ENCODE results near the gene ATP8B1.

Gene ATP8B1

DNA sequence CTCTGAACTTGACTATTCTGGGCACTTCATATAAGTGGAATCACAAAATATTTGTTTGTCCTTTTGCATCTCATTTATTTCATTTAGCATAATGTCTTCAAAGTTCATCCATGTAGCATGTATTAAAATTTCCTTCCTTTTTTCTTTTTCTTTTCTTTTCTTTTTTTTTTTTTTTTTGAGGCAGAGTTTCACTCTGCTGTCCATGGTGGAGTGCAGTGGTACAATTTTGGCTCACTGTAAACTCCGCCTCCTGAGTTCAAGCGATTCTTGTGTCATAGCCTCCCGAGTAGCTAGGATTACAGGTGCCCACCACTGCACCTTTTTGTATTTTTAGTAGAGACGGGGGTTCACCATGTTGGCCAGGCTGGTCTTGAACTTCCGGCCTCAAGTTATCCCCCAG lies 11.9 kb downstream of the ATP8B1 start:
- Histone ChIP-seq H3K9ac (ENCODE audit: low read depth, low read length) (no peak overlapping the region), H2AFZ (ENCODE audit: low read depth, low read length) (no peak overlapping the region), H3K4me1 (ENCODE audit: insufficient read depth, low read length) (no peaks in the 10 kb centered on the region; the same call in 1 of the 2 replicates), H4K20me1 (ENCODE audit: insufficient read depth, low read length) (no peaks in the 10 kb centered on the region), H3K9me3 (ENCODE audit: insufficient read depth, low read length, severe bottlenecking) (no peaks in the 10 kb centered on the region), H3K36me3 (ENCODE audit: insufficient read depth, low read length) (no peaks in the 10 kb centered on the region), H3K4me3 (ENCODE audit: low read depth in 1 of 2, low read length in 2 of 2) (no peak overlapping the region), H3K4me2 (ENCODE audit: insufficient read depth, low read length) (no peak overlapping the region), H3K27me3 (ENCODE audit: insufficient read depth, low read length, poor library complexity) (no peaks in the 10 kb centered on the region), H3K79me2 (ENCODE audit: insufficient read depth, low read length) (no peaks in the 10 kb centered on the region), H3K27ac (ENCODE audit: low read length) (no peak overlapping the region)
- DNase-seq (no peak), ATAC-seq (ENCODE audit: insufficient read depth, low read depth) (no peak)
- TF ChIP-seq, protein P1, sequence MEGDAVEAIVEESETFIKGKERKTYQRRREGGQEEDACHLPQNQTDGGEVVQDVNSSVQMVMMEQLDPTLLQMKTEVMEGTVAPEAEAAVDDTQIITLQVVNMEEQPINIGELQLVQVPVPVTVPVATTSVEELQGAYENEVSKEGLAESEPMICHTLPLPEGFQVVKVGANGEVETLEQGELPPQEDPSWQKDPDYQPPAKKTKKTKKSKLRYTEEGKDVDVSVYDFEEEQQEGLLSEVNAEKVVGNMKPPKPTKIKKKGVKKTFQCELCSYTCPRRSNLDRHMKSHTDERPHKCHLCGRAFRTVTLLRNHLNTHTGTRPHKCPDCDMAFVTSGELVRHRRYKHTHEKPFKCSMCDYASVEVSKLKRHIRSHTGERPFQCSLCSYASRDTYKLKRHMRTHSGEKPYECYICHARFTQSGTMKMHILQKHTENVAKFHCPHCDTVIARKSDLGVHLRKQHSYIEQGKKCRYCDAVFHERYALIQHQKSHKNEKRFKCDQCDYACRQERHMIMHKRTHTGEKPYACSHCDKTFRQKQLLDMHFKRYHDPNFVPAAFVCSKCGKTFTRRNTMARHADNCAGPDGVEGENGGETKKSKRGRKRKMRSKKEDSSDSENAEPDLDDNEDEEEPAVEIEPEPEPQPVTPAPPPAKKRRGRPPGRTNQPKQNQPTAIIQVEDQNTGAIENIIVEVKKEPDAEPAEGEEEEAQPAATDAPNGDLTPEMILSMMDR (IDR thresholded peaks at IDR 0.05; ENCODE audit: borderline replicate concordance, extremely low read depth, low read length, poor library complexity, severe bottlenecking) = no peak

GRCh38 chr18:57790316-57790715 lies 12.8 kb downstream of the ATP8B1 start:
- H4K20me1 ChIP-seq (ENCODE audit: insufficient read depth, low read length) = no peaks in the 10 kb centered on the region
- no peaks in the 10 kb centered on the region for H3K27me3 ChIP-seq (ENCODE audit: insufficient read depth, low read length, poor library complexity)
- no peak overlapping the region for H3K9ac ChIP-seq (ENCODE audit: low read depth, low read length)
- no peak overlapping the region for H3K4me2 ChIP-seq (ENCODE audit: insufficient read depth, low read length)
- TF ChIP-seq, protein P1 (IDR thresholded peaks at IDR 0.05; ENCODE audit: borderline replicate concordance, extremely low read depth, low read length, poor library complexity, severe bottlenecking) = no peak
- no peak for TF ChIP-seq EZH2 (IDR thresholded peaks at IDR 0.05; ENCODE audit: borderline replicate concordance, low read depth, low read length, severe bottlenecking)
- H3K36me3 ChIP-seq (ENCODE audit: insufficient read depth, low read length) = no peaks in the 10 kb centered on the region
- H3K79me2 ChIP-seq (ENCODE audit: insufficient read depth, low read length) = no peaks in the 10 kb centered on the region
- H3K27ac ChIP-seq (ENCODE audit: low read length) = no peak overlapping the region
- no peak overlapping the region for H2AFZ ChIP-seq (ENCODE audit: low read depth, low read length)
- no peak for ATAC-seq (ENCODE audit: insufficient read depth, low read depth)
- no peaks in the 10 kb centered on the region for H3K9me3 ChIP-seq (ENCODE audit: insufficient read depth, low read length, severe bottlenecking)
- no peaks in the 10 kb centered on the region for H3K4me1 ChIP-seq (ENCODE audit: insufficient read depth, low read length)
- no peak for DNase-seq
- no peak overlapping the region for H3K4me3 ChIP-seq (ENCODE audit: low read depth in 1 of 2, low read length in 2 of 2)

DNA sequence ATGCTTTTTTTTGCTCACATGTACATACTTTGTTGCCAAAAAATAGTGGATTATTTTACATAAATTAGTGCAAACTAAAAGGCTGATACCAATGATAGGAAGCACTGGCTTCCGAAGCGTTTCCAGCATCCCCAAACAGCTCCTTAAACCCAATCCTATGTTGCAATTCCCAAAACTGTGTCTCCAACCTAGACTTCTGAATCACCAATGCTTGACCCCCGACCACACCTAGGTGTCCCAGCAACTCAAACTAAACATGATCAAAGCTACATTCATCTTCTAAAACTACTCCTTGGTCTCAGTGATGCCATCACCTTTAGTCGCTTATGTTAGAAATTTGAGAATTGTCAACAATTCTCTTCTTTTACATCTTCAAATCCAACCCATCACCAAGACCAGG lies 13.4 kb downstream of the ATP8B1 start:
- TF ChIP-seq, protein P1 (IDR thresholded peaks at IDR 0.05; ENCODE audit: borderline replicate concordance, extremely low read depth, low read length, poor library complexity, severe bottlenecking) = no peak
- TF ChIP-seq EZH2 (IDR thresholded peaks at IDR 0.05; ENCODE audit: borderline replicate concordance, low read depth, low read length, severe bottlenecking) = no peak
- DNase-seq = no peak
- Histone ChIP-seq H3K4me1 (ENCODE audit: insufficient read depth, low read length) (no peaks in the 10 kb centered on the region), H3K4me3 (ENCODE audit: low read depth in 1 of 2, low read length in 2 of 2) (no peak overlapping the region), H3K9ac (ENCODE audit: low read depth, low read length) (no peak overlapping the region), H3K79me2 (ENCODE audit: insufficient read depth, low read length) (no peaks in the 10 kb centered on the region), H2AFZ (ENCODE audit: low read depth, low read length) (no peak overlapping the region), H3K27ac (ENCODE audit: low read length) (no peak overlapping the region), H4K20me1 (ENCODE audit: insufficient read depth, low read length) (no peaks in the 10 kb centered on the region), H3K27me3 (ENCODE audit: insufficient read depth, low read length, poor library complexity) (no peaks in the 10 kb centered on the region), H3K9me3 (ENCODE audit: insufficient read depth, low read length, severe bottlenecking) (no peaks in the 10 kb centered on the region), H3K36me3 (ENCODE audit: insufficient read depth, low read length) (no peaks in the 10 kb centered on the region), H3K4me2 (ENCODE audit: insufficient read depth, low read length) (no peak overlapping the region)
- ATAC-seq (ENCODE audit: insufficient read depth, low read depth) = no peak

DNA sequence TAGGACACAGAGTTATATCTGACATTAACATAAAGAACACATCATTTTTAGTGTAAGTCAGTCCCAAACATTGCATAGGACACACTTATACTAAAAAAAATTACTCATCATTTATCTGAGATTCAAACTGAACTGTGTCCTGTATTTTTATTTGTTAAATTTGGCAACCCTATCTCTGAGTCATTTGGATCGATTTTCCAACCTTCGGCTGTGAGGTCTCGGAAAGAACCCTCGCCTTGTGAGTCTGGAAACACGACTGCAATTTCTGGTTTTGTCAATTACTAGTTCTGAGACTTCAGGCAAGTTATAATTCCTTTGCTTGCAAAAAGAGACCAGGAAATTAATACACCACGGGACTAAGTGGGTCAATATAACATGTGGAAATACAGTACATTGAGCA lies 14.0 kb downstream of the ATP8B1 start:
- Histone ChIP-seq H4K20me1 (ENCODE audit: insufficient read depth, low read length) (no peaks in the 10 kb centered on the region), H3K27ac (ENCODE audit: low read length) (no peak overlapping the region), H3K4me2 (ENCODE audit: insufficient read depth, low read length) (no peak overlapping the region), H3K4me1 (ENCODE audit: insufficient read depth, low read length) (no peaks in the 10 kb centered on the region), H3K79me2 (ENCODE audit: insufficient read depth, low read length) (no peaks in the 10 kb centered on the region), H2AFZ (ENCODE audit: low read depth, low read length) (no peak overlapping the region), H3K9me3 (ENCODE audit: insufficient read depth, low read length, severe bottlenecking) (no peaks in the 10 kb centered on the region), H3K9ac (ENCODE audit: low read depth, low read length) (no peak overlapping the region), H3K36me3 (ENCODE audit: insufficient read depth, low read length) (no peaks in the 10 kb centered on the region), H3K4me3 (ENCODE audit: low read depth in 1 of 2, low read length in 2 of 2) (no peak overlapping the region), H3K27me3 (ENCODE audit: insufficient read depth, low read length, poor library complexity) (no peaks in the 10 kb centered on the region)
- DNase-seq (no peak), ATAC-seq (ENCODE audit: insufficient read depth, low read depth) (no peak)
- TF ChIP-seq, protein P1 (IDR thresholded peaks at IDR 0.05; ENCODE audit: borderline replicate concordance, extremely low read depth, low read length, poor library complexity, severe bottlenecking) = no peak
- TF ChIP-seq EZH2 (IDR thresholded peaks at IDR 0.05; ENCODE audit: borderline replicate concordance, low read depth, low read length, severe bottlenecking) = no peak

All from DND-41 (cell line).